ENCODE measurements around the gene IGF1.

IGF1 gene

DNA sequence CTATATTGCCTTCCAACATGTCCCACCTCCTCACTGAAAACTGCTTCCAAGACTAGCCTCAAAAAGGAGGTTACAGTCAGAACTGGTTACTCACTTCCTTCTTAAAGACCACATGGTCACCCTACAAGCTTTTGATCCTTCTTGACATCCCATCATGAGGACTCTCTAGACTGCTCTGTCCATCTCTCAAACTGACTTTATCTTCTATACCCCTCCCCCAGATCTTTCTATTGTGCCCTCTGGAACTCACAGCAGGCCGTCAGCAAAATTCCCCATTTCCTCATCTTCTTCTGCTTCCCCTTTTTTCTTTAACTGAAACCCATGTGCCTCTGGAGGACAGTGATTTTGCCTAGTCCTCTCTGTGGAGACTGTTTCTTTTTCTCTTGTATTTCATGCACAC, 18.1 kb upstream of the IGF1 start (continued):
- TF ChIP-seq, protein P1, sequence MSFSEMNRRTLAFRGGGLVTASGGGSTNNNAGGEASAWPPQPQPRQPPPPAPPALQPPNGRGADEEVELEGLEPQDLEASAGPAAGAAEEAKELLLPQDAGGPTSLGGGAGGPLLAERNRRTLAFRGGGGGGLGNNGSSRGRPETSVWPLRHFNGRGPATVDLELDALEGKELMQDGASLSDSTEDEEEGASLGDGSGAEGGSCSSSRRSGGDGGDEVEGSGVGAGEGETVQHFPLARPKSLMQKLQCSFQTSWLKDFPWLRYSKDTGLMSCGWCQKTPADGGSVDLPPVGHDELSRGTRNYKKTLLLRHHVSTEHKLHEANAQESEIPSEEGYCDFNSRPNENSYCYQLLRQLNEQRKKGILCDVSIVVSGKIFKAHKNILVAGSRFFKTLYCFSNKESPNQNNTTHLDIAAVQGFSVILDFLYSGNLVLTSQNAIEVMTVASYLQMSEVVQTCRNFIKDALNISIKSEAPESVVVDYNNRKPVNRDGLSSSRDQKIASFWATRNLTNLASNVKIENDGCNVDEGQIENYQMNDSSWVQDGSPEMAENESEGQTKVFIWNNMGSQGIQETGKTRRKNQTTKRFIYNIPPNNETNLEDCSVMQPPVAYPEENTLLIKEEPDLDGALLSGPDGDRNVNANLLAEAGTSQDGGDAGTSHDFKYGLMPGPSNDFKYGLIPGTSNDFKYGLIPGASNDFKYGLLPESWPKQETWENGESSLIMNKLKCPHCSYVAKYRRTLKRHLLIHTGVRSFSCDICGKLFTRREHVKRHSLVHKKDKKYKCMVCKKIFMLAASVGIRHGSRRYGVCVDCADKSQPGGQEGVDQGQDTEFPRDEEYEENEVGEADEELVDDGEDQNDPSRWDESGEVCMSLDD (tag by site-specific recombination; IDR thresholded peaks at IDR 0.05) = no peak
- TF ChIP-seq ZNF544 (tag by site-specific recombination; IDR thresholded peaks at IDR 0.05) = no peak

DNA sequence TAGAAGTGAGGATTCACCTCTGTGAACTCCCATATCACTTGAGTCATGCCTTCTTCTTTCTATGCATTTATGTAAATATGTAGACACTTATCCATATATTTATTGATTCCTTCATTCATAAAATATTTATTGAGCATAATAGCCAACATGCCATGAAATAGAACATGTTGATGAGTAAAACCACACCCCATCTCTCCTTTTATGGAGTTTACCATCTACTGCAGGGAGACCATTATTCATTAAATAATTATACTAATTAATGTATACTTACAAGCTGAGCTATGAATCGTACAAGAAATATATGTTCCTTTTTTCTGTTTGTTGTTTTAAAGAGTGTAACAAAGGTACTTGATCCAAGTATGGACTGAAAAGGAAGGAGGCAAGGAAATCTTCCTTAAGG, 17.4 kb upstream of the IGF1 start:
- H3K9me3 ChIP-seq (ENCODE audit: control insufficient read depth, insufficient read depth, low read depth, low read length) = no peaks in the 10 kb centered on the region
- no peak overlapping the region for H3K4me3 ChIP-seq (ENCODE audit: low read depth, low read length)
- H3K27ac ChIP-seq (ENCODE audit: extremely low read depth, low read depth, low read length) = no peak overlapping the region
- no peaks in the 10 kb centered on the region for H3K4me1 ChIP-seq (ENCODE audit: control insufficient read depth, insufficient read depth, low read length)
- no peaks in the 10 kb centered on the region for H3K36me3 ChIP-seq (ENCODE audit: control insufficient read depth in 2 of 2, insufficient read depth in 1 of 2, low read length in 2 of 2)
- CTCF ChIA-PET = interaction anchor here (0.6 to 1.1 kb wide), 4 partner anchors 13 to 523 kb away, joined by 3 read pairs; no protein-coding TSS in a partner anchor
- TF ChIP-seq ZNF341 (tag by site-specific recombination; IDR thresholded peaks at IDR 0.05; ENCODE audit: low read depth) (no peak), ZNF211 (tag by site-specific recombination; IDR thresholded peaks at IDR 0.05; ENCODE audit: low read depth) (no peak)
- TF ChIP-seq, protein P2, sequence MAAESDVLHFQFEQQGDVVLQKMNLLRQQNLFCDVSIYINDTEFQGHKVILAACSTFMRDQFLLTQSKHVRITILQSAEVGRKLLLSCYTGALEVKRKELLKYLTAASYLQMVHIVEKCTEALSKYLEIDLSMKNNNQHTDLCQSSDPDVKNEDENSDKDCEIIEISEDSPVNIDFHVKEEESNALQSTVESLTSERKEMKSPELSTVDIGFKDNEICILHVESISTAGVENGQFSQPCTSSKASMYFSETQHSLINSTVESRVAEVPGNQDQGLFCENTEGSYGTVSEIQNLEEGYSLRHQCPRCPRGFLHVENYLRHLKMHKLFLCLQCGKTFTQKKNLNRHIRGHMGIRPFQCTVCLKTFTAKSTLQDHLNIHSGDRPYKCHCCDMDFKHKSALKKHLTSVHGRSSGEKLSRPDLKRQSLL (tag by site-specific recombination; IDR thresholded peaks at IDR 0.05) = no peak
- POLR2A ChIA-PET = no interaction called here

DNA sequence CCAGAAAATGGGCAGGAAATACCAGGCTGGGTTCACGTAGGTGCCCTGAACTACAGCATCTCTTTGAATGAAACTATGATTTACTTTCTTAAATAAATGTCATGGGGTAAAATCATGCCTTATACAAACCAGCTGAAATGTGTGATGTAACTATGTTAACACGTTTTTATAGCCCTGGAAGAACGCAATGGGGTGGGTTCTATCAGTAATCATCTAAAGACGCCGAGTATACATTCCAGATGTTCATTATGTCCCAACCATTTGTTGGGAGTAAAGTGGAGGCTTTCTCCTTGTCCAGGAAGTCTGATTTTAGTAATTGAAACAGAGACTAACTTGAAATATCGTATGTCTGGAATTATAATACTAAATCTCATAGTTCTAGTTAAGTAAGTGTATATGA, 16.2 kb upstream of the IGF1 start:
- H3K4me1 ChIP-seq (ENCODE audit: control insufficient read depth, insufficient read depth, low read length) = no peaks in the 10 kb centered on the region
- ChIA-PET CTCF (no interaction called here), POLR2A (no interaction called here)
- TF ChIP-seq ZNF221 (tag by site-specific recombination; IDR thresholded peaks at IDR 0.05; ENCODE audit: borderline replicate concordance) (no peak), GLIS1 (tag by site-specific recombination; IDR thresholded peaks at IDR 0.05) (no peak), ZNF174 (tag by site-specific recombination; IDR thresholded peaks at IDR 0.05) (no peak), ZNF776 (tag by site-specific recombination; IDR thresholded peaks at IDR 0.05; ENCODE audit: borderline replicate concordance) (no peak), HOXD13 (CRISPR knock-in tag; IDR thresholded peaks at IDR 0.05; ENCODE audit: borderline replicate concordance) (no peak), ZNF366 (tag by site-specific recombination; conservative IDR thresholded peaks at IDR 0.05) (no peak), ZNF585B (tag by site-specific recombination; IDR thresholded peaks at IDR 0.05) (no peak), ZNF792 (tag by site-specific recombination; IDR thresholded peaks at IDR 0.05) (no peak)
- no peaks in the 10 kb centered on the region for H3K9me3 ChIP-seq (ENCODE audit: control insufficient read depth, insufficient read depth, low read depth, low read length)
- no peak overlapping the region for H3K27ac ChIP-seq (ENCODE audit: extremely low read depth, low read depth, low read length)
- H3K36me3 ChIP-seq (ENCODE audit: control insufficient read depth in 2 of 2, insufficient read depth in 1 of 2, low read length in 2 of 2) = no peaks in the 10 kb centered on the region
- no peak overlapping the region for H3K4me3 ChIP-seq (ENCODE audit: low read depth, low read length)

DNA sequence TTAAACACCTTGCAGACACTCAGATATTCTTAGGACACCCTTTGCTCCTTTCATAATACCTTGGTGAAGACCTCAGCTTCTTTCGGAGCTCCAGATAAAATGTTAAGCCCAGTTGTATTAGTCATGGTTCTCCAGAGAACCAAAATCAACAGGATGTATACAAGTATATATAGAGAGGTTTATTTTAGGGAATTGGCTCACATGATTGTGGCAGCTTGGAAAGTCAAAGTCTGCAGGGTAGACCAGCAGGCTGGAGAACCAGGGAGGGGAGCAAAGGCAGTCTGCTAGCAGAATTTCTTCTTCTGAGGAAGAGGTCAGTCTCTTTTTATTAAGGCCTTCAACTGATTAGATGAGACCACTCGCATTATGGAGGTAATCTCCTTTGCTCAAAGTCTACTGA, 6.9 kb upstream of the IGF1 start:
- H3K4me1 ChIP-seq (ENCODE audit: control insufficient read depth, insufficient read depth, low read length) = no peaks in the 10 kb centered on the region
- POLR2A ChIA-PET = no interaction called here
- H3K4me3 ChIP-seq (ENCODE audit: low read depth, low read length) = no peak overlapping the region
- no peaks in the 10 kb centered on the region for H3K36me3 ChIP-seq (ENCODE audit: control insufficient read depth in 2 of 2, insufficient read depth in 1 of 2, low read length in 2 of 2)
- H3K27ac ChIP-seq (ENCODE audit: extremely low read depth, low read depth, low read length) = no peak overlapping the region
- H3K9me3 ChIP-seq (ENCODE audit: control insufficient read depth, insufficient read depth, low read depth, low read length) = no peaks in the 10 kb centered on the region
- no peak for TF ChIP-seq ZNF664 (tag by site-specific recombination; IDR thresholded peaks at IDR 0.05)
- no peak for TF ChIP-seq ZNF776 (tag by site-specific recombination; IDR thresholded peaks at IDR 0.05; ENCODE audit: borderline replicate concordance)
- no peak for TF ChIP-seq MZF1 (tag by site-specific recombination; IDR thresholded peaks at IDR 0.05; ENCODE audit: borderline replicate concordance)
- TF ChIP-seq, protein P3, sequence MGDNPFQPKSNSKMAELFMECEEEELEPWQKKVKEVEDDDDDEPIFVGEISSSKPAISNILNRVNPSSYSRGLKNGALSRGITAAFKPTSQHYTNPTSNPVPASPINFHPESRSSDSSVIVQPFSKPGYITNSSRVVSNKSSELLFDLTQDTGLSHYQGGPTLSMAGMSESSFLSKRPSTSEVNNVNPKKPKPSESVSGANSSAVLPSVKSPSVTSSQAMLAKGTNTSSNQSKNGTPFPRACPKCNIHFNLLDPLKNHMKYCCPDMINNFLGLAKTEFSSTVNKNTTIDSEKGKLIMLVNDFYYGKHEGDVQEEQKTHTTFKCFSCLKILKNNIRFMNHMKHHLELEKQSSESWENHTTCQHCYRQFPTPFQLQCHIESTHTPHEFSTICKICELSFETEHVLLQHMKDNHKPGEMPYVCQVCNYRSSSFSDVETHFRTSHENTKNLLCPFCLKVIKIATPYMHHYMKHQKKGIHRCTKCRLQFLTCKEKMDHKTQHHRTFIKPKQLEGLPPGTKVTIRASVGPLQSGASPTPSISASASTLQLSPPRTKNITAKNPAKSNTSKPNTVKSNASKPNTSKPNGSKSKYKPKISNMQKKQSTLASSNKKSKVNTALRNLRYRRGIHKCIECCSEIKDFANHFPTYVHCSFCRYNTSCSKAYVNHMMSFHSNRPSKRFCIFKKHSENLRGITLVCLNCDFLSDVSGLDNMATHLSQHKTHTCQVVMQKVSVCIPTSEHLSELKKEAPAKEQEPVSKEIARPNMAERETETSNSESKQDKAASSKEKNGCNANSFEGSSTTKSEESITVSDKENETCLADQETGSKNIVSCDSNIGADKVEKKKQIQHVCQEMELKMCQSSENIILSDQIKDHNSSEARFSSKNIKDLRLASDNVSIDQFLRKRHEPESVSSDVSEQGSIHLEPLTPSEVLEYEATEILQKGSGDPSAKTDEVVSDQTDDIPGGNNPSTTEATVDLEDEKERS (tag by site-specific recombination; IDR thresholded peaks at IDR 0.05) = no peak
- TF ChIP-seq ZNF473 (tag by site-specific recombination; IDR thresholded peaks at IDR 0.05) = no peak
- CTCF ChIA-PET = no interaction called here

Data from HEK293 (cell line).